Superior temporal gyrus (tissue), 1 donor: Measurements from ENCODE around the gene PKD1.
A peak's percentile ranks its signal among the peaks of the same experiment; 100 is the strongest.
"Not testable (repeated sequence)": the region's sequence is repeated elsewhere in the genome, so short reads cannot be mapped to it uniquely, and the experiment has no call there.

Experiments used
- DNase-seq: peaks from one replicate; pipeline ENCODE4 v3.0.0-alpha.2; 2016; ENCODE audit errors: extremely low spot score

Gene PKD1

GRCh38 chr16:2150418-2151187, 14.9 kb upstream of the PKD1 start:
- DNase-seq = no peak

GRCh38 chr16:2149630-2150417, 14.1 kb upstream of the PKD1 start:
- DNase-seq = no peak

GRCh38 chr16:2148714-2149629, 13.3 kb upstream of the PKD1 start:
- DNase-seq = no peak

- DNase-seq = peak; percentile 66
Measured at GRCh38 chr16:2147981-2148671, 12.4 kb upstream of the PKD1 start, which contains the start of gene RAB26. TSS of gene RAB26 (plus strand) at chr16:2148625. CDS start at chr16:2148784, 159 bp downstream.

GRCh38 chr16:2147378-2147777, 11.7 kb upstream of the PKD1 start:
- DNase-seq = no peak

- DNase-seq = no peak
Measured at GRCh38 chr16:2145843-2146242, 10.1 kb upstream of the PKD1 start.

GRCh38 chr16:2143878-2144485, 8.3 kb upstream of the PKD1 start:
- DNase-seq = no peak

GRCh38 chr16:2142942-2143877, 7.5 kb upstream of the PKD1 start:
- DNase-seq = peak; percentile 67

- not testable (repeated sequence) for DNase-seq
Measured at GRCh38 chr16:2135071-2135470, 627 bp downstream of the PKD1 start.

GRCh38 chr16:2133797-2134196, 1.9 kb downstream of the PKD1 start:
- DNase-seq = not testable (repeated sequence)

- DNase-seq = not testable (repeated sequence)
Measured at GRCh38 chr16:2129890-2130447, 5.7 kb downstream of the PKD1 start.

GRCh38 chr16:2129251-2129650, 6.4 kb downstream of the PKD1 start:
- DNase-seq = not testable (repeated sequence)

GRCh38 chr16:2127630-2128280, 7.9 kb downstream of the PKD1 start:
- not testable (repeated sequence) for DNase-seq

GRCh38 chr16:2126928-2127556, 8.7 kb downstream of the PKD1 start:
- DNase-seq = not testable (repeated sequence)

- peak; percentile 62 for DNase-seq
Measured at GRCh38 chr16:2126161-2126743, 9.4 kb downstream of the PKD1 start.

GRCh38 chr16:2125609-2126008, 10.1 kb downstream of the PKD1 start:
- not testable (repeated sequence) for DNase-seq

- DNase-seq = not testable (repeated sequence)
Measured at GRCh38 chr16:2124694-2125444, 10.8 kb downstream of the PKD1 start.
